Neural progenitor cell (in vitro differentiated cells): ENCODE measurements around the gene NDRG3. TPM values are rescaled to one million over a fixed set of nuclear protein-coding genes. Genes with fewer than 3 reads are reported as not detected.
"Not testable (repeated sequence)": the region's sequence is repeated elsewhere in the genome, so short reads cannot be mapped to it uniquely, and the experiment has no call there.

Source experiments
- DNase-seq: peaks from one replicate; pipeline ENCODE4 v3.0.0-alpha.2; 2016; ENCODE audit warnings: low spot score
- H2AFZ ChIP-seq: fragments of 200-600 bp; sonication (generic); replicated peaks from 2 replicates; pipeline ENCODE4 v1.6.1; 2016; ENCODE audit warnings: antibody characterized with exemption
- H3F3A ChIP-seq: fragments of 200-600 bp; sonication (generic); 2 replicates; pipeline ENCODE4 v1.6.1; 2016; ENCODE audit warnings: antibody characterized with exemption, low read depth
- H3K27ac ChIP-seq: fragments of 200-600 bp; sonication (generic); 2 replicates; pipeline ENCODE4 v1.5.1; 2016; ENCODE audit warnings: mild to moderate bottlenecking
- H3K27me3 ChIP-seq: fragments of 200-600 bp; sonication (generic); 2 replicates; pipeline ENCODE4 v1.6.1; 2016; ENCODE audit warnings: mild to moderate bottlenecking, moderate library complexity
- H3K36me3 ChIP-seq: fragments of 200-600 bp; sonication (generic); 2 replicates; pipeline ENCODE4 v1.5.1; 2016
- H3K4me1 ChIP-seq: fragments of 200-600 bp; sonication (generic); 2 replicates; pipeline ENCODE4 v1.6.1; 2016; ENCODE audit warnings: mixed run types
- H3K4me2 ChIP-seq: fragments of 200-600 bp; sonication (generic); 2 replicates; pipeline ENCODE4 v1.6.1; 2016
- H3K4me3 ChIP-seq: fragments of 200-600 bp; sonication (generic); 2 replicates; pipeline ENCODE4 v1.5.1; 2016
- H3K79me2 ChIP-seq: fragments of 200-600 bp; sonication (generic); 2 replicates; pipeline ENCODE4 v1.6.1; 2016; ENCODE audit warnings: low read depth
- H3K9ac ChIP-seq: fragments of 200-600 bp; sonication (generic); 2 replicates; pipeline ENCODE4 v1.6.1; 2016
- H3K9me3 ChIP-seq: fragments of 200-600 bp; sonication (generic); 2 replicates; pipeline ENCODE4 v1.5.1; 2016; ENCODE audit warnings: low read depth
- H4K20me1 ChIP-seq: fragments of 200-600 bp; sonication (generic); 2 replicates; pipeline ENCODE4 v1.6.1; 2016; ENCODE audit warnings: low read depth
- H3K27ac Mint-ChIP-seq: 3 replicates; pipeline ENCODE4 v1.8.0; 2021; ENCODE audit warnings: mixed read lengths
- H3K27me3 Mint-ChIP-seq: 2 replicates; pipeline ENCODE4 v1.8.0; 2022; ENCODE audit warnings: low read depth, mild to moderate bottlenecking, inconsistent platforms, moderate library complexity, mixed read lengths; ENCODE audit not compliant: insufficient read depth
- H3K36me3 Mint-ChIP-seq: 3 replicates; pipeline ENCODE4 v1.8.0; 2021; ENCODE audit warnings: mixed read lengths
- H3K4me1 Mint-ChIP-seq: 3 replicates; pipeline ENCODE4 v1.8.0; 2021; ENCODE audit warnings: mixed read lengths
- H3K4me3 Mint-ChIP-seq: 3 replicates; pipeline ENCODE4 v1.8.0; 2021; ENCODE audit warnings: mild to moderate bottlenecking, moderate library complexity, mixed read lengths
- H3K9me3 Mint-ChIP-seq: 3 replicates; pipeline ENCODE4 v1.8.0; 2020; ENCODE audit warnings: mixed read lengths
- CTCF ChIP-seq: fragments of 200-600 bp; sonication (generic); IDR thresholded peaks from 2 replicates; pipeline ENCODE4 v1.5.1; 2017; ENCODE audit warnings: antibody characterized with exemption, mild to moderate bottlenecking
- EZH2 ChIP-seq: fragments of 200-600 bp; sonication (generic); IDR thresholded peaks from 2 replicates; pipeline ENCODE4 v1.6.1; 2017; ENCODE audit warnings: antibody characterized with exemption, mild to moderate bottlenecking, moderate library complexity
- EZH2phosphoT487 ChIP-seq: fragments of 200-600 bp; sonication (generic); IDR thresholded peaks from 2 replicates; pipeline ENCODE4 v1.6.1; 2017; ENCODE audit warnings: antibody characterized with exemption
- total RNA-seq: library from RNA; depleted of rRNA; stranded (reverse); fragments of >200 nt; gene quantifications from 2 replicates; pipeline ENCODE4 v1.2.3, GENCODE V29; 2015; ENCODE audit warnings: low replicate concordance

NDRG3 gene
- total RNA-seq, 1 donor from 2014 or later: 25.3 TPM

- Histone ChIP-seq H4K20me1 (no peaks in the 10 kb centered on the region), H3F3A (peaks cover 12% of the 10 kb centered on the region), H3K27me3 (no peaks in the 10 kb centered on the region), H3K9me3 (no peaks in the 10 kb centered on the region), H3K9ac (no peak overlapping the region), H3K36me3 (no peaks in the 10 kb centered on the region), H3K79me2 (no peaks in the 10 kb centered on the region), H3K4me2 (no peak overlapping the region), H3K4me3 (no peak overlapping the region), H3K27ac (no peak overlapping the region), H2AFZ (no peak overlapping the region), H3K4me1 (no peaks in the 10 kb centered on the region)
- H3K27me3 Mint-ChIP-seq: no peaks in the 10 kb centered on the region
- no peak overlapping the region for H3K4me3 Mint-ChIP-seq
- no peaks in the 10 kb centered on the region for H3K9me3 Mint-ChIP-seq
- H3K27ac Mint-ChIP-seq: no peak overlapping the region
- peaks cover 7% of the 10 kb centered on the region for H3K36me3 Mint-ChIP-seq
- TF ChIP-seq EZH2 (no peak), EZH2phosphoT487 (no peak), CTCF (no peak)
- no peak for DNase-seq
- no peaks in the 10 kb centered on the region for H3K4me1 Mint-ChIP-seq
Measured at GRCh38 chr20:36614781-36615557, 130.9 kb downstream of the NDRG3 start.

- no peaks in the 10 kb centered on the region for H3K36me3 ChIP-seq
- no peaks in the 10 kb centered on the region for H4K20me1 ChIP-seq
- peaks cover 11% of the 10 kb centered on the region for H3K36me3 Mint-ChIP-seq
Measured at GRCh38 chr20:36613974-36614373, 131.9 kb downstream of the NDRG3 start.

GRCh38 chr20:36611625-36612024 is 134.3 kb downstream of the NDRG3 start:
- peaks cover 12% of the 10 kb centered on the region for H4K20me1 ChIP-seq
- TF ChIP-seq EZH2: no peak
- TF ChIP-seq EZH2phosphoT487: no peak
- TF ChIP-seq CTCF: no peak
- DNase-seq: no peak
- H3K4me3 ChIP-seq: no peak overlapping the region
- peaks cover 19% of the 10 kb centered on the region for H3K79me2 ChIP-seq
- H3K27ac Mint-ChIP-seq: no peak overlapping the region
- no peaks in the 10 kb centered on the region for H3K9me3 Mint-ChIP-seq
- H3K9ac ChIP-seq: no peak overlapping the region
- H3F3A ChIP-seq: peaks cover 12% of the 10 kb centered on the region
- peaks cover 3% of the 10 kb centered on the region for H3K27me3 Mint-ChIP-seq
- H3K36me3 ChIP-seq: no peaks in the 10 kb centered on the region
- H3K9me3 ChIP-seq: no peaks in the 10 kb centered on the region
- H3K4me1 Mint-ChIP-seq: peaks cover 8% of the 10 kb centered on the region
- H3K27ac ChIP-seq: no peak overlapping the region
- H3K4me2 ChIP-seq: no peak overlapping the region
- H2AFZ ChIP-seq: no peak overlapping the region
- peaks cover 4% of the 10 kb centered on the region for H3K4me1 ChIP-seq
- no peaks in the 10 kb centered on the region for H3K27me3 ChIP-seq
- no peak overlapping the region for H3K4me3 Mint-ChIP-seq
- peaks cover 11% of the 10 kb centered on the region for H3K36me3 Mint-ChIP-seq

More at GRCh38 chr20:36613974-36614373, 131.9 kb downstream of the NDRG3 start:
- H3K27me3 Mint-ChIP-seq: peaks cover 3% of the 10 kb centered on the region
- H3K9me3 Mint-ChIP-seq: no peaks in the 10 kb centered on the region
- H3K4me3 ChIP-seq: no peak overlapping the region
- H3K27me3 ChIP-seq: no peaks in the 10 kb centered on the region
- no peak for DNase-seq
- no peak overlapping the region for H3K4me3 Mint-ChIP-seq
- no peaks in the 10 kb centered on the region for H3K9me3 ChIP-seq
- H3K4me1 ChIP-seq: no peaks in the 10 kb centered on the region
- TF ChIP-seq EZH2phosphoT487 (no peak), CTCF (no peak), EZH2 (no peak)
- no peak overlapping the region for H3K27ac ChIP-seq
- H3K79me2 ChIP-seq: no peaks in the 10 kb centered on the region
- H3K4me1 Mint-ChIP-seq: no peaks in the 10 kb centered on the region
- H2AFZ ChIP-seq: no peak overlapping the region
- no peak overlapping the region for H3K27ac Mint-ChIP-seq
- no peak overlapping the region for H3K4me2 ChIP-seq
- peaks cover 12% of the 10 kb centered on the region for H3F3A ChIP-seq
- no peak overlapping the region for H3K9ac ChIP-seq

- H3K36me3 ChIP-seq, H3K4me1 ChIP-seq, H3K9me3 ChIP-seq, H3K9ac ChIP-seq, H3K36me3 Mint-ChIP-seq, H2AFZ ChIP-seq, H3K4me3 ChIP-seq, H3K4me2 ChIP-seq, H3K27me3 ChIP-seq, H3K27ac ChIP-seq, DNase-seq, H3K9me3 Mint-ChIP-seq, H3K4me3 Mint-ChIP-seq, H3K27ac Mint-ChIP-seq, H3K27me3 Mint-ChIP-seq: not testable (repeated sequence)
- peaks cover 15% of the 10 kb centered on the region for H3F3A ChIP-seq
- H4K20me1 ChIP-seq: peaks cover 20% of the 10 kb centered on the region
- H3K79me2 ChIP-seq: peaks cover 30% of the 10 kb centered on the region
- peaks cover 20% of the 10 kb centered on the region for H3K4me1 Mint-ChIP-seq
Measured at GRCh38 chr20:36608388-36608728, 137.5 kb downstream of the NDRG3 start.
